Measurements from ENCODE around the gene CIAO2A. TPM values are rescaled to one million over a fixed set of nuclear protein-coding genes. Genes with fewer than 3 reads are reported as not detected.

The CIAO2A gene
- total RNA-seq, 4 donors from 2014 or later = 22.9 to 46.9 (median 32.7) TPM

GRCh38 chr15:64051093-64051402, 42.6 kb downstream of the CIAO2A start:
- 95% methylated on average over 2 of the region's 2 CpGs for WGBS, 2 donors
- H3K27ac ChIP-seq = no peak overlapping the region
- H3K27me3 ChIP-seq = peaks cover 0 to 12% of the 10 kb centered on the region in 2 donors
- TF ChIP-seq, protein P1, sequence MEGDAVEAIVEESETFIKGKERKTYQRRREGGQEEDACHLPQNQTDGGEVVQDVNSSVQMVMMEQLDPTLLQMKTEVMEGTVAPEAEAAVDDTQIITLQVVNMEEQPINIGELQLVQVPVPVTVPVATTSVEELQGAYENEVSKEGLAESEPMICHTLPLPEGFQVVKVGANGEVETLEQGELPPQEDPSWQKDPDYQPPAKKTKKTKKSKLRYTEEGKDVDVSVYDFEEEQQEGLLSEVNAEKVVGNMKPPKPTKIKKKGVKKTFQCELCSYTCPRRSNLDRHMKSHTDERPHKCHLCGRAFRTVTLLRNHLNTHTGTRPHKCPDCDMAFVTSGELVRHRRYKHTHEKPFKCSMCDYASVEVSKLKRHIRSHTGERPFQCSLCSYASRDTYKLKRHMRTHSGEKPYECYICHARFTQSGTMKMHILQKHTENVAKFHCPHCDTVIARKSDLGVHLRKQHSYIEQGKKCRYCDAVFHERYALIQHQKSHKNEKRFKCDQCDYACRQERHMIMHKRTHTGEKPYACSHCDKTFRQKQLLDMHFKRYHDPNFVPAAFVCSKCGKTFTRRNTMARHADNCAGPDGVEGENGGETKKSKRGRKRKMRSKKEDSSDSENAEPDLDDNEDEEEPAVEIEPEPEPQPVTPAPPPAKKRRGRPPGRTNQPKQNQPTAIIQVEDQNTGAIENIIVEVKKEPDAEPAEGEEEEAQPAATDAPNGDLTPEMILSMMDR (IDR thresholded peaks at IDR 0.05) = no peak
- TF ChIP-seq EP300 (IDR thresholded peaks at IDR 0.05) (no peak), POLR2A (IDR thresholded peaks at IDR 0.05) (no peak)
- peaks cover 0 to 23% (median 9%) of the 10 kb centered on the region in 4 donors for H3K4me1 ChIP-seq
- DNase-seq (ENCODE audit: low spot score in 2 of 2) = no peak
- no peaks in the 10 kb centered on the region for H3K9me3 ChIP-seq
- no peak overlapping the region for H3K4me3 ChIP-seq
- no peaks in the 10 kb centered on the region for H3K36me3 ChIP-seq

- no peak overlapping the region for H3K27ac ChIP-seq
- no peaks in the 10 kb centered on the region for H3K36me3 ChIP-seq
- TF ChIP-seq POLR2A (IDR thresholded peaks at IDR 0.05) (no peak), EP300 (IDR thresholded peaks at IDR 0.05) (no peak)
- TF ChIP-seq, protein P1 (IDR thresholded peaks at IDR 0.05) = no peak
- WGBS, 2 donors = 66 to 68% methylated on average over 7 to 8 of the region's 8 CpGs
- H3K4me1 ChIP-seq = peaks cover 0 to 28% (median 9%) of the 10 kb centered on the region in 4 donors
- H3K9me3 ChIP-seq = no peaks in the 10 kb centered on the region
- H3K27me3 ChIP-seq = peaks cover 0 to 12% of the 10 kb centered on the region in 2 donors
- H3K4me3 ChIP-seq = no peak overlapping the region
- no peak for DNase-seq (ENCODE audit: low spot score in 2 of 2)
Measured at GRCh38 chr15:64050281-64051092, 43.2 kb downstream of the CIAO2A start.

DNA sequence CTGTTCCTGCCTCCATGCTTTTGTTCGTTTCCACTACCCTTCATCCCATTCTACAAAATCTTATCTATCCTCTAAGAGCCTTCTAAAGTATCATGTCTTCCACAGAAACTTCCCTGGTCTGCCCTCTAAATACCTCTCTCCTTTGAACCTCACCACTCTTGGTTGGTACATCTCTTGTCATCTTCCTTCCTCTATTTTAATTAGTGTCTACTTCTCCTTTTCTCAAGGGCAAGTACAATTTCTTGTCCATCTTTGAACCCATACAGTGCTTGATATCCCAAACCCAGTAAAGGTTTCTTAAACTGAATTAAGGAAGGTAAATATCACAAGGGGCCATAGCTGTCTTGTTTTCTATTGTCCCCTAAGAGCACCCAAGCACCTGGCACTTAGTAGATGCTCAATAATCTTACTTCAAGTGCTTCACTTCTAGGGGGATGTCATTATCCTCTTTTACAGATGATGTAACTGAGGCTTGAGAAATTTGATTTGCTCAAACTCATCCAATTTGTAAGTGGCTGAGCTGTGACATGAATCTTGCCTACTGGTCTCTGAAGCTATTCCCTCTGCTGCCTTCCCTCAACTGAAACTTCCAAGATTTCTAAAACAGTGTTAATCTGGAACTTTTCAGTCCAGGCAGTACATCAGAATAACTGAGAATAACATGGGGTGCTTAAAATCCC, 44.7 kb downstream of the CIAO2A start:
- H3K4me3 ChIP-seq = no peak overlapping the region
- no peak for DNase-seq (ENCODE audit: low spot score in 2 of 2)
- no peaks in the 10 kb centered on the region for H3K9me3 ChIP-seq
- H3K4me1 ChIP-seq = peaks cover 0 to 28% (median 9%) of the 10 kb centered on the region in 4 donors
- no peaks in the 10 kb centered on the region for H3K36me3 ChIP-seq
- TF ChIP-seq, protein P1 (IDR thresholded peaks at IDR 0.05) = no peak
- TF ChIP-seq POLR2A (IDR thresholded peaks at IDR 0.05) (no peak), EP300 (IDR thresholded peaks at IDR 0.05) (no peak)
- 77 to 86% methylated on average over 1 of the region's 1 CpG for WGBS, 2 donors
- H3K27me3 ChIP-seq = peaks cover 0 to 12% of the 10 kb centered on the region in 2 donors
- no peak overlapping the region for H3K27ac ChIP-seq

DNA sequence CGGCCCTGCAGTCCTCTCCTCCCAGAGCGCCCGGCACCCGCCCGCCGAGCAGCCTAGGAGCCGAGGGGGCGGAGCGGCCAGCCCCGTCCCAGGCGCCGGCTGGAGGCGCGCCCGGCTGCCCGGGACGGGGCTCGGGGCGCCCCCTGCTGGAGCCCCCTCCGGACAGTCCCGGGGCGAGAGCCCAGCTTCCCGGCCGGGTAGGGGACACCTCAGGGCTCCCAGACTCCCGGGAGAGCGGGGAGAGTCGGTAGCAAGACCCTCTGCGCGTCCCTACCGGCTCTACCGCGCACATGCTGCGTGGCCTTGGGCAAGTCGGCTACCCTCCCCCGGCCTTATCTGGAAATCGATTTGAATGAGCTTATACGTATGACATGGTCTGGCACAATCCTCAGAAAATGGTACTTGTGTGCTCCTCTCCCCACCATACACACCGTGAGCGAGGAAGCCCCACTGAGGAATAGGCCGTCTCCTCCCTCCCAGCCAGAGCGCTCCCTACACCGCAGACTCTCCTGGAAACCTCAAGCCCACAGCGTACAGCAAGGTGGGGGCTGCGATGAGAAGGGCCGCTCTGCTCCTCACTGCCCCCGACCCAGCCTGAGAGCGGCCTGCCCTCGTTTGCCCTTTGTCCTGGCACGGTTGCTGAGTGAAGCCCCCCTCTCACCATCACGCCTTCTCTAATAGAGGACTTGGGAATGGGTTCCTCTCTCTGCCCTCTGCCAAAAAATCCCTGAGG, 47.1 kb downstream of the CIAO2A start, which contains the start of gene DAPK2:
Gene DAPK2 (minus strand): TSS at position 65 of the 733 bp plus-strand sequence. CDS start 6,224 bp downstream, outside the sequence.
- peak within 1 kb of the TSS in 3 of 4 donors; percentile 52 to 81 (median 78) for H3K27ac ChIP-seq
- 9 to 15% methylated on average over 16 to 28 of the region's 50 CpGs for WGBS, 2 donors
- peak; percentile 35 for DNase-seq (ENCODE audit: low spot score in 2 of 2)

More for the DNA sequence above, 47.1 kb downstream of the CIAO2A start, which contains the start of gene DAPK2:
- H3K27me3 ChIP-seq = peaks cover 0 to 12% of the 10 kb centered on the region in 2 donors
- peaks cover 0 to 35% (median 9%) of the 10 kb centered on the region in 4 donors for H3K4me1 ChIP-seq
- no peaks in the 10 kb centered on the region for H3K36me3 ChIP-seq
- peak within 1 kb of the TSS; percentile 38 to 72 (median 44) for H3K4me3 ChIP-seq
- TF ChIP-seq EP300 (IDR thresholded peaks at IDR 0.05) = no peak
- TF ChIP-seq, protein P1 (IDR thresholded peaks at IDR 0.05) = peak; percentile 71 to 91 (median 82)
- peak in 1 of 2 donors; percentile 9 for TF ChIP-seq POLR2A (IDR thresholded peaks at IDR 0.05)
- no peaks in the 10 kb centered on the region for H3K9me3 ChIP-seq

Measured in tibial nerve (tissue), 4 donors.